Mucosa of descending colon (tissue), 3 donors: ENCODE measurements around the gene GLRA2. TPM values are rescaled to one million over a fixed set of nuclear protein-coding genes. Genes with fewer than 3 reads are reported as not detected.
"Not testable (repeated sequence)": the region's sequence is repeated elsewhere in the genome, so short reads cannot be mapped to it uniquely, and the experiment has no call there.

Source experiments
- ATAC-seq: fragments of 200-7000 bp; cut with Tn5 transposase; one replicate; pipeline ENCODE4 v1.9.1; 2020; ENCODE audit warnings: mild to moderate bottlenecking, moderate library complexity
- DNase-seq, 3 donors: peaks; one replicate each; pipeline ENCODE4 v3.0.0-alpha.2; 2020
- H3K36me3 ChIP-seq: fragments of 200-600 bp; one replicate; pipeline ENCODE4 v1.8.0; 2021; ENCODE audit warnings: low read depth, mild to moderate bottlenecking
- H3K4me1 ChIP-seq: fragments of 200-600 bp; one replicate; pipeline ENCODE4 v1.8.0; 2021; ENCODE audit warnings: low read depth, mild to moderate bottlenecking
- H3K4me3 ChIP-seq: fragments of 200-600 bp; one replicate; pipeline ENCODE4 v1.8.0; 2021; ENCODE audit warnings: mild to moderate bottlenecking
- H3K9me3 ChIP-seq: fragments of 200-600 bp; one replicate; pipeline ENCODE4 v1.8.0; 2021; ENCODE audit warnings: mild to moderate bottlenecking
- intact Hi-C, 2 donors: fragments of 100-400 bp; cut with DNase I in 1 of 2; cut with micrococcal nuclease in 1 of 2; formaldehyde crosslinking; loops; one replicate each; pipeline versions ENCODE4 v1.11.0 to v1.11.1; 2022; cut with DNase I, micrococcal nuclease
- total RNA-seq, 3 donors: library from RNA; stranded (reverse); fragmentation: NEBNext Ultra II Directional in 2 of 3; extraction: Animal tissue kit (Norgen Biotek cat#: 25700) in 2 of 3; gene quantifications; one replicate each; pipeline versions ENCODE4 v1.2.1 to v1.2.4, GENCODE V29; 2021 to 2023
- TF ChIP-seq, protein P1 (sequence below): fragments of 200-600 bp; IDR thresholded peaks from one replicate; pipeline ENCODE4 v1.8.0; 2022; ENCODE audit warnings: antibody characterized with exemption, mild to moderate bottlenecking
- donor health status: DM: no; HTN: no; CAD: no; lungs with moderate emphysema.
- donor health status: DM: no; HTN: no; CAD: no.
- donor health status: DM: no; HTN: yes; CAD: no.

The GLRA2 gene
- total RNA-seq, 3 donors from 2014 or later, result 0.57 to 3.2 (median 1.5) TPM

GRCh38 chrX:14590693-14591424 lies 61.5 kb downstream of the GLRA2 start:
- Histone ChIP-seq H3K4me3 (no peak overlapping the region), H3K9me3 (no peaks in the 10 kb centered on the region), H3K4me1 (no peaks in the 10 kb centered on the region), H3K36me3 (no peaks in the 10 kb centered on the region)
- intact Hi-C loops, result no loop called here
- ATAC-seq (no peak), DNase-seq (no peak)
- TF ChIP-seq, protein P1, sequence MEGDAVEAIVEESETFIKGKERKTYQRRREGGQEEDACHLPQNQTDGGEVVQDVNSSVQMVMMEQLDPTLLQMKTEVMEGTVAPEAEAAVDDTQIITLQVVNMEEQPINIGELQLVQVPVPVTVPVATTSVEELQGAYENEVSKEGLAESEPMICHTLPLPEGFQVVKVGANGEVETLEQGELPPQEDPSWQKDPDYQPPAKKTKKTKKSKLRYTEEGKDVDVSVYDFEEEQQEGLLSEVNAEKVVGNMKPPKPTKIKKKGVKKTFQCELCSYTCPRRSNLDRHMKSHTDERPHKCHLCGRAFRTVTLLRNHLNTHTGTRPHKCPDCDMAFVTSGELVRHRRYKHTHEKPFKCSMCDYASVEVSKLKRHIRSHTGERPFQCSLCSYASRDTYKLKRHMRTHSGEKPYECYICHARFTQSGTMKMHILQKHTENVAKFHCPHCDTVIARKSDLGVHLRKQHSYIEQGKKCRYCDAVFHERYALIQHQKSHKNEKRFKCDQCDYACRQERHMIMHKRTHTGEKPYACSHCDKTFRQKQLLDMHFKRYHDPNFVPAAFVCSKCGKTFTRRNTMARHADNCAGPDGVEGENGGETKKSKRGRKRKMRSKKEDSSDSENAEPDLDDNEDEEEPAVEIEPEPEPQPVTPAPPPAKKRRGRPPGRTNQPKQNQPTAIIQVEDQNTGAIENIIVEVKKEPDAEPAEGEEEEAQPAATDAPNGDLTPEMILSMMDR, result no peak

- no peak overlapping the region for H3K4me3 ChIP-seq
- H3K9me3 ChIP-seq, result no peaks in the 10 kb centered on the region
- intact Hi-C loops, result no loop called here
- TF ChIP-seq, protein P1, result no peak
- H3K4me1 ChIP-seq, result no peaks in the 10 kb centered on the region
- DNase-seq (no peak), ATAC-seq (no peak)
- no peaks in the 10 kb centered on the region for H3K36me3 ChIP-seq
Measured at GRCh38 chrX:14591976-14592375, 62.6 kb downstream of the GLRA2 start.

GRCh38 chrX:14594521-14594920 lies 65.2 kb downstream of the GLRA2 start:
- TF ChIP-seq, protein P1, result no peak
- ATAC-seq (no peak), DNase-seq (no peak)
- Histone ChIP-seq H3K4me3 (no peak overlapping the region), H3K36me3 (no peaks in the 10 kb centered on the region), H3K4me1 (no peaks in the 10 kb centered on the region), H3K9me3 (no peaks in the 10 kb centered on the region)
- intact Hi-C loops, result no loop called here

DNA sequence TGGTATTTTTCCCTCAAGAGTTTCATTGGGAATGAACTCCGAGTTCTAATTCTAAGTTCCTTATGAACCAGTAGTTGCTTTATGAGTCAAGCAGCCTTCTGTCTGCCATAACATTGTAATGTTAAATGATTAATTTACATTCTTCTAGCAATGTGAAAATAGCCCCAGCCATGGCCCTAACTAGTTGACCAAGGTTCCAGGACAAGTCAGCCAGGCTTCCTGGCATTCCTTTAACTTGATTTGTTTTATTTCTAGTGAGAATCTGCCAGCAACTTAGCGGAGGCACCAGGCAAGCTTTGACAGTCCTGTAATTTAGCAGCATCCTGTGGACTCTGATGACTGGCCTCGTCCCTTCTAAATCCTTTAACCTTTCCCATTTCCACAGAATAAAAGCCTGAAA lies 69.0 kb downstream of the GLRA2 start:
- H3K9me3 ChIP-seq, result no peaks in the 10 kb centered on the region
- DNase-seq, result no peak
- intact Hi-C loops, result no loop called here
- TF ChIP-seq, protein P1, result no peak
- no peaks in the 10 kb centered on the region for H3K36me3 ChIP-seq
- no peak overlapping the region for H3K4me3 ChIP-seq
- no peaks in the 10 kb centered on the region for H3K4me1 ChIP-seq
- no peak for ATAC-seq

DNA sequence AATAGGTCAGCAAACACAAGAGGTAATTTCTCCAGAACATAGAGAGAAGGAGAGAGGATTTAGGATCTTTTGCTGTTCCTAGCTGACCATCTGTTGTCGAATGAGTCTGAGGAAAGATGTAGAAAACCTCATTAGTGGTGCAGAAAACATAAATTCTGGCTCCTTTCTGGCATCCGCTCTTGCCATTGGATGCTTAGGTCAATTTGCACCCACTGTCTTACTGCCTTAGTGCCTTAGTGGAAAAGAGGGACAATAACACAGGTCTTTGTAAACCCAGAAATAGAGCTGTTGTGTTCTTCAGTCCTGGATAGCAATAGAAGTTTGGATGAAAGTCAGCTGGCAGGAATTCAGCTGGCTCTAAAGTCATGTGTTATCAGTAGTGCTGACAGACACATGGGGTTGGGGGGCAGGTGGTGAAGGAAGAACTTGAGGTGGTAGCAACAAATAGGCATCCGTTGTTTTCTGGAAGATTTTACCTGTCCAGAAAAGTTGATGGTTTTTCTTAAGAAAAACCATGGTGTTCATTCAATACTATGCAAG lies 78.2 kb downstream of the GLRA2 start:
- intact Hi-C loops, result no loop called here
- H3K4me3 ChIP-seq, result no peak overlapping the region
- TF ChIP-seq, protein P1, result no peak
- no peaks in the 10 kb centered on the region for H3K9me3 ChIP-seq
- H3K4me1 ChIP-seq, result no peaks in the 10 kb centered on the region
- DNase-seq (peak in 1 of 3 donors; percentile 24), ATAC-seq (no peak)
- H3K36me3 ChIP-seq, result no peaks in the 10 kb centered on the region

DNA sequence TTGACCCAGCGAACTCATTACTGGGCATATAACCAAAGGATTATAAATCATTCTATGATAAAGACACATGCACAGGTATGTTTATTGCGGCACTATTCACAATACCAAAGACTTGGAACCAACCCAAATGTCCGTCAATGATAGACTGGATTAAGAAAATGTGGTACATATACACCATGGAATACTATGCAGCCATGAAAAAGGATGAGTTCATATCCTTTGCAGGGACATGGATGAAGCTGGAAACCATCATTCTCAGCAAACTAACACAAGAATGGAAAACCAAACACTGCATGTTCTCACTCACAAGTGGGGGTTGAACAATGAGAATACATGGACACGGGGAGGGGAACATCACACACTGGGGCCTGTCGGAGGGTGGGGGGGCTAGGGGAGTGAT lies 83.1 kb downstream of the GLRA2 start:
- H3K4me1 ChIP-seq, H3K4me3 ChIP-seq, DNase-seq, H3K36me3 ChIP-seq, intact Hi-C loops, H3K9me3 ChIP-seq, ATAC-seq: not testable (repeated sequence)
